GM19099 (cell line): Measurements from ENCODE around the gene NMRAL1.

Experiments
- POLR2A ChIP-seq: IDR thresholded peaks from 3 replicates; pipeline ENCODE4 v1.6.1; 2011; ENCODE audit warnings: low read depth; ENCODE audit not compliant: insufficient read length; ENCODE audit errors: extremely low read depth

Gene NMRAL1

DNA sequence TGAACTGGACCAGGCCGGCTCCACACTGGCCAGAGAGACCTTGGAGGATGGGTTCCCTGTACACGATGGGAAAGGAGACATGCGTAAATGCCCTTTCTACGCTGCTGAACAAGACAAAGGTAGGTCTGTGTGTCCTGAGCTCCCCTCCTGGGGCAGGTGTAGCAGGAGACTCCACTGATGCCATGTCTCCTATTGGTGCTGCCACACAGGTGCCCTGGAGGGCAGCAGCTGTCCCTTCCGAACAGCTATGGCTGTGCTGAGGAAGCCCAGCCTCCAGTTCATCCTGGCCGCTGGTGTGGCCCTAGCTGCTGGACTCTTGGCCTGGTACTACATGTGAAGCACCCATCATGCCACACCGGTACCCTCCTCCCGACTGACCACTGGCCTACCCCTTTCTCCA is 35.0 kb upstream of the NMRAL1 start:
- TF ChIP-seq POLR2A = no peak

DNA sequence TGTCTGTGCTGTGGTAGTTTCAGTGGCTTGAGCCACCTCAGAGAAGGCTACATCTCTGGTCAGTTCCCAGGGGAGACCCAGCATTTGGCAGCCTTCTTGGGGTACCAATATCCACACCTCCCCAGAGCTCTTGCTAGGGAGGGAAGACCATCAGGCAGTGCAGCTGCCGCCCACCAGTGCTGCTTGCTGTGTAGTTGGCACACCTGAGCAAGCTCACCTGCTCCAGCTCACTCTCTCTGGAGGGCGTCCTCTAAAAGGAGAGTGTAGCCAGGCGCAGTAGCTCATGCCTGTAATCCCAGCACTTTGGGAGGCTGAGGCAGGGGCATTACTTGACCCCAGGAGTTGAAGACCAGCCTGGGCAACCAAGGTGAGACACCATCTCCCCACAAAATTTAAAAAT is 34.4 kb upstream of the NMRAL1 start:
- no peak for TF ChIP-seq POLR2A

DNA sequence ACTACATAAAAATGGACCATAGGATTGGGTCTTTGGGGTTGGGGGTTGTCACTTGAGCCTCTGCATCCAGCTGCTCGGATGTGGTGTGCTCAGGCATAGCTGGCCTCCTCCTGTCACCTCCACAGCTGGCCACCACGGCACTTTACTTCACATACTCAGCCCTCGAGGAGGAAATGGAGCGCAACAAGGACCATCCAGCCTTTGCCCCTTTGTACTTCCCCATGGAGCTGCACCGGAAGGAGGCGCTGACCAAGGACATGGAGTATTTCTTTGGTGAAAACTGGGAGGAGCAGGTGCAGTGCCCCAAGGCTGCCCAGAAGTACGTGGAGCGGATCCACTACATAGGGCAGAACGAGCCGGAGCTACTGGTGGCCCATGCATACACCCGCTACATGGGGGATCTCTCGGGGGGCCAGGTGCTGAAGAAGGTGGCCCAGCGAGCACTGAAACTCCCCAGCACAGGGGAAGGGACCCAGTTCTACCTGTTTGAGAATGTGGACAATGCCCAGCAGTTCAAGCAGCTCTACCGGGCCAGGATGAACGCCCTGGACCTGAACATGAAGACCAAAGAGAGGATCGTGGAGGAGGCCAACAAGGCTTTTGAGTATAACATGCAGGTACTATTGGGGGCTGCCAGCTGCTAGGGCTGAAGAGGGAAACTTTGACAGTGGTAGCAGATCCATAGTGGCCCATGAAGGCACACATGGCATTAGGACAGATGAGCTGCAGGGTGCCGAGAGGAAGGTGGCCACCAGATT is 33.3 kb upstream of the NMRAL1 start:
- no peak for TF ChIP-seq POLR2A

DNA sequence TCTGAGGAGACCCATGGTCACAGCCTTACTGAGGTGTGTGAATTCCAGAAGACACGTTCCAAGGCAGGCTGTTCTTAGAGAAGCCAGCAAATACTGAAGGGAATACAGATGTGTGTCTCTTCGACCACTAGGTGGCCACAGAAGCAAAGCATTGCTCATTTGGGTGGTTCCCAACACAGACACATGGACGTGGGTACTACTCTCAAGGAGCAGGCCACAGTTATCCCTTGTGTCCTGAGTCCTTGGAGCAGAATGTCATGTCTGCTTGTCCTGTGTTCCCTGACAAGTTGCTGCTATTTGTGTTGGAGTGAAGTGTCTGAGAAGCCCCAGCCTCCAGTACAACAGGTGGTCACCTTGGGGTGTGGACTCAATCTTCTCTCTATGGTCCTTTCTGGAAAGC is 32.0 kb upstream of the NMRAL1 start:
- TF ChIP-seq POLR2A = no peak

DNA sequence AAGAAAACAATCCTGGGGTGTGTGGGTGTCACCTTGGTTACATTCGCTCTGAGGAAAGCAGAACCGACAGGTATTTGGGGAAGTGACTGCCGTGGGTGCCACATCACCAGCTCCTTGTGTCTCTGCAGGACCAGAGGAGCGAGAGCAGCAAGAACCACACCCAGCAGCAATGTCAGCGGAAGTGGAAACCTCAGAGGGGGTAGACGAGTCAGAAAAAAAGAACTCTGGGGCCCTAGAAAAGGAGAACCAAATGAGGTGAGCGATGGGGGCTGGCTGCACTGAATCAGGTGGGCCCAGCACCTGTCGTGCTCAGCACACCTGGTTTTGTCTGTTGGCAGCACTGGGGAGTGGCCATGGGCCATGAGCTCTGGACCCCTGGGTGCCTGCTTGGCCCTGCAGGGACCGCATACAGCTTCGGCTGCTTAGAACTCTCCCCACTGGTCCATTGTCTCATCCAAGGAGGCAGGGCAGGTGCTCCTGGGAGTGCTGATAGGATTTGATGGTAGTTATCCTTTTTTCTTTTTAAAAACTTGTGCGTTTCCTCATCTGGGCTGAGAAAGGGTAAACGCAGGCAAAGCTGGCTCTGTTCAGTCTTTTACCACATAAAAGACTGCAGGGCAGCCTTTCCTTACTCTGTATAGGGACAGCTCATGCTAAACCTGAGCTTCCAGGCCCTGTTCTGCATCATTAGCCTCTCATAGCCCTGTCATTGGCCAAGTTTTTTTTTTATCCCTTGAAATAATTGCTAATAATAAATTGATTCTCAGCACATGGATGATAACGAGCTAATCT is 31.1 kb upstream of the NMRAL1 start:
- no peak for TF ChIP-seq POLR2A

DNA sequence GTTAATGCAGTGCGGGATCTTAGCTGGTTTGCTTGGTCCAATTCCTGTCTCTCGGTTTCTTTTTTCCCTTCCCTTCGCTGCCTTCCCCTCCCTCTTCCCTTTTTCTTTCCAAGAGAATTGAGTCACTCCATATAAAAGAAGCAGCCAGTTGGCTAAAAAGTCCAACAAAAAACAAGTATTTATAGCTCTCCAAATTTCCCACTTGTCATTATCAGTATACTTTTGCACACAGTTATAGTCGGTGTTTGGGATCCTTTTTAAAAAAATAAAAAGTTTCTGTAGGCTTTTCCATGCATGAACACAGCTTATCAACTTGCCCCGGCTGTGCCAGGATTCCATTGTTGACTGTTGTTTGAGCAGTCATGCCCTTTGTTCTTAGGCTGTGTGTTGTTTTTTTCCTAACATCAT is 26.6 kb upstream of the NMRAL1 start:
- no peak for TF ChIP-seq POLR2A

DNA sequence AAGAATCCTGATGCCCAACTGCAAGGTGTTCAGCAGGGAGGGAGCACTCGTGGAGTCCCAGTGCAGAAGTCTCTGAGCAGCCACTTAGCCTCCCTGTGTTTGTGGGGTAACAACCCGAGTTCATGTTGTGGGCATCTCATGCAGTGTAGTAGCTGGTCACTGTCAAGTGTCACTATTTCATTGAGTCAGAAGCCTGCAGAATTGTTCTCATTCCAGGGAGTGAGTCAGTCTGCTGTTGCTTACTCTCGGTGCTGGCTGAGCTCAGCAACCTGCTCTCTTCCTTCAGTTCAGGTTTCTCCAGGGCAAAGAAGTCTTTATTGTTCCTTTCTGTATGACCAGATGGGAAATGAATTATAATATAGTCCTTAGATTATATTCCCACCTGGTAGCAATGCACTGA is 25.8 kb upstream of the NMRAL1 start:
- TF ChIP-seq POLR2A = no peak

DNA sequence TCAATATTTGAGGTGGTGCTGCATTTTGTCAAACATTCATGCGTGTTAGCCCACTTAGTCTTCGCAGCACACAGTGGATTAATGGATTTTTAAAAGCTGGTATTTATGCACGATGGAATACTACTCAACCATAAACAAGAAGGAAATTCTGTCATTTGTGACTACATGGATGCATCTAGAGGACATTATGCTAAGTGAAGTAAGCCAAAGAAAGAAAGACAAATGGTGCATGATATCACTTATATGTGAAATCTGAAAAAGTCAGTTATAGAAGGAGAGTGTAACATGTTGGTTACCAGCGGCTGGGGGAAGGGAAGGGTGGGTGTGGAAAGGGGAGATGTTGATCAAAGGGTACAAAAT is 24.8 kb upstream of the NMRAL1 start:
- TF ChIP-seq POLR2A = no peak

DNA sequence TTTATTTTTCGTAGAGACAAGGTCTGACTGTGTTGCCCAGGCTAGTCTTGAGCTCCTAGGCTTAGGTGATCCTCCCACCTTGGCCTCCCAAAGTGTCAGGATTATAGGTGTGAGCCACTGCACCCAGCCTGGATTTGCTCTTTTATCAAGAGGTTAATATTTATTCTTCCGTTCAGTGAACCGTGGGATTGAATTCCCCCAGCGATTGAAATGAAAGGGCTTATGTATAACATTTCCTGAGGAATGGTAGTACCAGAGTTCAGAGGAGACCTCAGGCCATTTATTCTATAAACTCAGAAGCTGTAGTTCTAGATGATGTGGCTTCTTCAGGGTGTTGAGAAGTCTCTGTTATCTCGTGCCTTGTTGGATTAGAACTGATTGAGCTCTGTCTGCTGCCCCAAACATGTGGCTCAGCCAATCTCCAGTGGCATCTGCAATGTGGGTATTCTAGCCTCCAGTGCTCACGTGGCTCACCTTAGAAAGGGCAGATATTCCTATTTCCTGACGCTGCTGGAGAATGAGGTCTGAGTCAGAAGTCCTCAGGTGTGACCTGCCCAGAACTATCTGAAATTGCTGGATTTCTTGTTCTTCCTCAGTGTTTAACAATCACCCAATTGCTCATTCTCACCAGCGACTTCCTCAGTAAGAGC is 24.2 kb upstream of the NMRAL1 start:
- no peak for TF ChIP-seq POLR2A

DNA sequence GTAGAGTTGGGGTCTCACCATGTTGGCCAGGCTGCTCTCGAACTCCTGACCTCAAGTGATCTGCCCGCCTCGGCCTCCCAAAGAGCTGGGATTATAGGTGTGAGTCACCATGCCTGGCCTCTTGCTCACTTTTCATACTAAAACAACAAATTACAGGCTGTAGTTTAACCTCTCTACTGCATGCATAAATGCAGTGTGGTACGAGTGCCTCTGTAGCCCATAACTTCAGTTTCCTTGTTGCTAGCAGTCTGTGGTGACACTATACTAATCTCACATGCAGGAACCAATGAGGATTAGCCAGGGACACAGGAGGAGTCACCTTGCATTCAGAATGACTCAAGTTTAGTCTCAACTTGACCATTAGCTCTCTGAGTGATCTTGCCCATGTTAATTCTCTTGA is 21.9 kb upstream of the NMRAL1 start:
- TF ChIP-seq POLR2A = no peak

DNA sequence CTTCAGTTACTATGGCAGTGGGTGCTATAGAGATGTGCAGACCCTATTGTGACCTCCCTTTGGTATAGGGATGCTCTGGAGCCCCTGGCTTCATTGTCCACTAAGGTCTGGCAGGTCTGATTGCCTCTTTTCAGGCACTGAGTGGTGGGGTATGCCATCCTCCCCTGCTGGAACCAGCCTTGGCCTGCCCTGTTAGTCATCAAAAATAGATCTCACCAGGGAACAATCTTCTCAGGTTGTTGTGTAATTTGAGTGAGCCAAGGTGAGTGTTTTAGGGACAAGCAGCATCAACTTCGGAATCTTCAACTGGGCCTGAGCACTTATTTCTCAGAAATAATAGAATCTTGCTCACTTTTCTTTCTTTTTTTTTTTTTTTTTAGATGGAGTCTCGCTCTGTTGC is 21.3 kb upstream of the NMRAL1 start:
- no peak for TF ChIP-seq POLR2A

DNA sequence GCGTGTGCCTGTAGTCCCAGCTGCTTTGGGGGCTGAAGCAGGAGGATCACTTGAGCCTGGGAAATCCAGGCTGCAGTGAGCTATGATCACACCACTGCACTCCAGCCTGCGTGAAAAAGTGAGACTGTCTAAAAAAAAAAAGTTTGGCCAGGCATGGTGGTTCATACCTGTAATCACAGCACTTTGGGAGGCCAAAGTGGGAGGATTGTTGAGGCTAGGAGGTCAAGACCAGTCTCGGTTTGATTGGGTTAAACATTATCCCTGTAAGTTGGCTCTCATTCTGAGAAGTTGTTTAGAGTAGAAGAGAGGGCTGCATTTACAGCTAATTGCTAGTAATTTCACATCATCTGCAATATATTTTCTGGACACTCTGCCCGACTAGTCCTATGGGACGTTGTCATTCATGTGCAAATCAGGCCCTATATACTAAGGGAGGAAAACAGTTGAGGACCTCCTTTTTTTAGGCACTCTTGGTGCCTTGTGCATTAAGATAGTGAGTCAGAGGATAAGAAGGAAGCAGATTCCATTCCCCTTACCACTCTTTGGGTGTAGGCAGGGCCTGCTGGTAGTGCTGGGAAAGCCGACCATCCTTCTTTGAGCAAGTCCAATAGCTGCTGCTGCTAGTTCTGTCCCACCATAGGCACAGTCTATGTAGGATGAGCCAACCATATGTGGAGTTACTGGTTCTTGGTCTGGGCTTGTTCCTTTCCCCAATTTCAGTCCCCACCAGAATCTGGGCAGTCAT is 20.5 kb upstream of the NMRAL1 start:
- TF ChIP-seq POLR2A = no peak

DNA sequence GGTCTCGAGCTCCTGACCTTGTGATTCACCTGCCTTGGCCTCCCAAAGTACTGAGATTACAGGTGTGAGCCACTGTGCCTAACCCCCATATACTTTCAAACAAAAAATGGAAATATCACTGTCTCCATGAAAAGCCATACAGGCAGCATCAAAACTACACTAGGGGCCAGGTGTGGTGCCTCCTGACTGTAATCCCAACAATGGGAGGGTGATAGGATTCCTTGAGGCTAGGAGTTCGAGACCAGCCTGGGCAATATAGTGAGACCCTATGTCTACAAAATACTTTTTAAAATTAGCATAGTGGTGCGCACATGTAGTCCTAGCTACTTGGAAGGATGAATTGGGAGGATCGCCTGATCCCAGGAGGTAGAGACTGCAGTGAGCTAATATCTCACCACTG is 17.5 kb upstream of the NMRAL1 start:
- no peak for TF ChIP-seq POLR2A

DNA sequence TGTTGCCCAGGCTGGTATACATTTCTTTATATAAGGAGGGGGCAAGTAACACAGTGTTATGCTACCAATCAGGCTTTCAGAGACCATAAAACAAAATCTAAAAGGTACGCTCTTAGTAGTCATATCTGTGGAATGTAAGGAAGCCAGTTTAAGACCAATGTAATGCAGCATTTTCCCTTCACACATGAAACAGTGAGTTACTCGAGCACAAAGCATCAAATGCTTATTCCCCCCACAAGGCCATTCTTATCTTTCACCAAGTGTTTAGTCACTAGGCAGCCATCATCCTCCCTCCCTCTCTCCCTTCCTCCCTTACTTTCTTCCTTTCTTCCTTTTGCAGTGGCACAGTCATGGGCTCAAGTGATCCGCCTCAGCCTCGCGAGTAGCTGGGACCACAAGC is 14.6 kb upstream of the NMRAL1 start:
- no peak for TF ChIP-seq POLR2A

DNA sequence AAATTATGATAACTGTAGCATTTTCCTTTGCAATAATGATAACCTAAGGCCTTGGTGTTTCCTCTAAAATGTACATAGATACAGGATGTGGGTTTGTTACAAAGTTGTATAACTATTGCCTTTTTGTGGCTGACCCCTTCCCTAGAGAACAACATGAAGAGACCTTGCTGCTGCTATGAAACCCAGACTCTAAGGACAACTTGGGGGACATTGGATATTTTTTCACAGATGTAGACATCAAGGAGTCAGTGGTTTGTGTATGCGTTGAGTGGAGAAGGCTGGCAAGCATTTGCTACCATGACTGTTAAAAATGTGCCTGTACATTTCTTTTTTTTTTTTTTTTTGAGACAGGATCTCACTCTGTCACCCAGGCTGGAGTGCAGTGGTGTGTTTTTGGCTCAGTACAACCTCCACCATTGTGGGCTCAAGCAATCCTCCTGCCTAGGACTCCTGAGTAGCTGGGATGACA is 14.1 kb upstream of the NMRAL1 start:
- TF ChIP-seq POLR2A = no peak
